CD4-positive, alpha-beta T cell treated with Interleukin-4 for 1 hour (primary cell): ENCODE results near the gene DHRS3.
"Not testable (repeated sequence)": the region's sequence is repeated elsewhere in the genome, so short reads cannot be mapped to it uniquely, and the experiment has no call there.

ENCODE experiments used
- DNase-seq, 2 donors: peaks; one replicate each; pipeline ENCODE4 v3.0.0-alpha.2; 2020 to 2022

Gene DHRS3

GRCh38 chr1:12552111-12552888 is 65.7 kb downstream of the DHRS3 start:
- DNase-seq = no peak

GRCh38 chr1:12551584-12551983 is 66.4 kb downstream of the DHRS3 start:
- no peak for DNase-seq

- DNase-seq = no peak
Measured at GRCh38 chr1:12549460-12550349, 68.3 kb downstream of the DHRS3 start.

GRCh38 chr1:12548973-12549459 is 69.0 kb downstream of the DHRS3 start:
- DNase-seq = no peak

GRCh38 chr1:12548279-12548972 is 69.6 kb downstream of the DHRS3 start:
- DNase-seq = no peak

GRCh38 chr1:12547586-12548225 is 70.3 kb downstream of the DHRS3 start:
- no peak for DNase-seq

- no peak for DNase-seq
Measured at GRCh38 chr1:12546771-12547585, 71.0 kb downstream of the DHRS3 start.

GRCh38 chr1:12544992-12545391 is 73.0 kb downstream of the DHRS3 start:
- DNase-seq = no peak

GRCh38 chr1:12544357-12544756 is 73.7 kb downstream of the DHRS3 start:
- no peak for DNase-seq

- no peak for DNase-seq
Measured at GRCh38 chr1:12543740-12544154, 74.3 kb downstream of the DHRS3 start.

GRCh38 chr1:12542616-12543592 is 75.1 kb downstream of the DHRS3 start:
- DNase-seq = no peak

- no peak for DNase-seq
Measured at GRCh38 chr1:12542138-12542465, 75.9 kb downstream of the DHRS3 start.

- no peak for DNase-seq
Measured at GRCh38 chr1:12541274-12542137, 76.5 kb downstream of the DHRS3 start.

- DNase-seq = no peak
Measured at GRCh38 chr1:12540580-12541273, 77.3 kb downstream of the DHRS3 start.

GRCh38 chr1:12539705-12540579 is 78.1 kb downstream of the DHRS3 start:
- DNase-seq = no peak

- no peak for DNase-seq
Measured at GRCh38 chr1:12539320-12539704, 78.7 kb downstream of the DHRS3 start.

- DNase-seq = not testable (repeated sequence)
Measured at GRCh38 chr1:12538536-12538935, 79.5 kb downstream of the DHRS3 start.

- no peak for DNase-seq
Measured at GRCh38 chr1:12537906-12538461, 80.0 kb downstream of the DHRS3 start.
